Measurements from ENCODE around the gene LHX3. TPM values are rescaled to one million over a fixed set of nuclear protein-coding genes. Genes with fewer than 3 reads are reported as not detected.
A peak's percentile ranks its signal among the peaks of the same experiment; 100 is the strongest.

Gene LHX3
- total and polyA plus RNA-seq, 8 donors, result not detected

DNA sequence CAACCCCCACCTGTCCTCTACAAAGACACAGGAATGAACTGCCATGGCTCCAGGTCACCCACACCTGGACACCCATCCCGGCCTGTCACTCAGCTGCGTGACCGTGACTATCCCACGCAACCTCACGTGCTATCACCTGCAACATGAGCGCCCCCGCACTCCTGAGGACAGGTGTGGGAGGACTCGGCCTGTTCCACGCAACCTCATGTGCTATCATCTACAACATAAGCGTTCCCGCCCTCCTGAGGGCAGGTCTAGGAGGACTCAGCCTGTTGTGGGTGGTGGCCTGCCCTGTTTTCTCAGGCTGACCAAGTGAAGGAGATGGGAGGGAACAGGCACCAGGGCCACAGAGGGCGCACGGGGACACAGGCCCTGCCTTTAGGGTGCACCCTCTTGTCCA is 36.6 kb upstream of the LHX3 start:
- no peak for ATAC-seq
- peak in 1 of 6 donors; percentile 50 for DNase-seq
- no peak overlapping the region for H3K4me3 ChIP-seq
- no peaks in the 10 kb centered on the region for H3K27me3 ChIP-seq
- intact Hi-C loops (cut with DNase I), result no loop called here
- no peaks in the 10 kb centered on the region for H3K36me3 ChIP-seq
- H3K4me1 ChIP-seq, result peaks cover 27 to 52% (median 31%) of the 10 kb centered on the region in 3 donors
- H3K9me3 ChIP-seq, result no peaks in the 10 kb centered on the region
- TF ChIP-seq, protein P1, sequence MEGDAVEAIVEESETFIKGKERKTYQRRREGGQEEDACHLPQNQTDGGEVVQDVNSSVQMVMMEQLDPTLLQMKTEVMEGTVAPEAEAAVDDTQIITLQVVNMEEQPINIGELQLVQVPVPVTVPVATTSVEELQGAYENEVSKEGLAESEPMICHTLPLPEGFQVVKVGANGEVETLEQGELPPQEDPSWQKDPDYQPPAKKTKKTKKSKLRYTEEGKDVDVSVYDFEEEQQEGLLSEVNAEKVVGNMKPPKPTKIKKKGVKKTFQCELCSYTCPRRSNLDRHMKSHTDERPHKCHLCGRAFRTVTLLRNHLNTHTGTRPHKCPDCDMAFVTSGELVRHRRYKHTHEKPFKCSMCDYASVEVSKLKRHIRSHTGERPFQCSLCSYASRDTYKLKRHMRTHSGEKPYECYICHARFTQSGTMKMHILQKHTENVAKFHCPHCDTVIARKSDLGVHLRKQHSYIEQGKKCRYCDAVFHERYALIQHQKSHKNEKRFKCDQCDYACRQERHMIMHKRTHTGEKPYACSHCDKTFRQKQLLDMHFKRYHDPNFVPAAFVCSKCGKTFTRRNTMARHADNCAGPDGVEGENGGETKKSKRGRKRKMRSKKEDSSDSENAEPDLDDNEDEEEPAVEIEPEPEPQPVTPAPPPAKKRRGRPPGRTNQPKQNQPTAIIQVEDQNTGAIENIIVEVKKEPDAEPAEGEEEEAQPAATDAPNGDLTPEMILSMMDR (IDR thresholded peaks at IDR 0.05), result no peak
- FAIRE-seq, result no peak
- no peak overlapping the region for H3K27ac ChIP-seq
- 89% methylated on average over 13 of the region's 13 CpGs for WGBS, 2 donors

DNA sequence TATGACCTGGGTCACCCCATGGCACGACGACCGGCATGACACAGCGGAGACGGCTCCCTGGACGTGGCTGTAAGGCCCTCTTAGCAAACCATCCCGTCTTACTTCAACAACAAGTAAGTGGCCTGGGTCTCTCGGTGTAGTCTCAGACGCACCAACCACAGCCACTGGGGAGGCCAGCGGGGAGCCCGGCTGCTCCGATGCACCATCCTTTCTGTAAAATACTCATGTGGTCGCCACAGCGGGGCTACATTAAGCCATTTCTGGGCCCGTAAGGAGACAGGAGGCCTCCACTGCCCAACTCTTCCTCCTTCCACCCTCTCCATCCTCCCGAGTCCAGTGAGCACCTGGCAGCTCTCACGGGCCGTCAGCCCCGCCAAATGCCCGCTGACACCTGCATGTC is 36.0 kb upstream of the LHX3 start:
- TF ChIP-seq, protein P1 (IDR thresholded peaks at IDR 0.05), result no peak
- Histone ChIP-seq H3K27ac (no peak overlapping the region), H3K36me3 (no peaks in the 10 kb centered on the region), H3K27me3 (no peaks in the 10 kb centered on the region), H3K4me3 (no peak overlapping the region), H3K9me3 (no peaks in the 10 kb centered on the region), H3K4me1 (peaks cover 21 to 48% (median 27%) of the 10 kb centered on the region in 3 donors)
- ATAC-seq, result no peak
- no peak for FAIRE-seq
- DNase-seq, result peak in 1 of 6 donors; percentile 39
- intact Hi-C loops (cut with DNase I), result no loop called here
- 80 to 81% methylated on average over 20 of the region's 20 CpGs for WGBS, 2 donors

DNA sequence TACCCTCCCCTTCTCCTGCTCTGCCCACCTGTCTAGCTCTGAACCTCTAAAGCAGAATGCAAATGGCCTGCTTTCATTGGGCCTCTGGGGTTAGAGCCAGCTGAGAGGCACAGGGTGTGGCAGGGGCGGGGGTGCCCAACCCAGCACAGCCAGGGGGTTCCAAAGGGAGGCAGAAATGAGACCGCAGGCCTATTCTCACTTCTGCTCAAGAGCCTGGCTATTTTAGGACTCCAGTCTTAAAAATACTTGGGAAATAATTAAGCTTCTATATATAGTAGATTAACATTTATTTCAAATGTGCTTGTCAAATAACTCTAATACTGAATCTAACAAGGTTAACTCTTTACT is 35.0 kb upstream of the LHX3 start:
- FAIRE-seq, result no peak
- H3K36me3 ChIP-seq, result no peaks in the 10 kb centered on the region
- H3K9me3 ChIP-seq, result no peaks in the 10 kb centered on the region
- 78 to 88% methylated on average over 2 of the region's 2 CpGs for WGBS, 2 donors
- H3K27me3 ChIP-seq, result no peaks in the 10 kb centered on the region
- peaks cover 21 to 48% (median 27%) of the 10 kb centered on the region in 3 donors for H3K4me1 ChIP-seq
- TF ChIP-seq, protein P1 (IDR thresholded peaks at IDR 0.05), result no peak
- peak overlapping the region in 1 of 4 donors; percentile 23 for H3K27ac ChIP-seq
- intact Hi-C loops (cut with DNase I), result no loop called here
- peak in 1 of 4 donors; percentile 43 for ATAC-seq
- DNase-seq, result no peak
- H3K4me3 ChIP-seq, result no peak overlapping the region

DNA sequence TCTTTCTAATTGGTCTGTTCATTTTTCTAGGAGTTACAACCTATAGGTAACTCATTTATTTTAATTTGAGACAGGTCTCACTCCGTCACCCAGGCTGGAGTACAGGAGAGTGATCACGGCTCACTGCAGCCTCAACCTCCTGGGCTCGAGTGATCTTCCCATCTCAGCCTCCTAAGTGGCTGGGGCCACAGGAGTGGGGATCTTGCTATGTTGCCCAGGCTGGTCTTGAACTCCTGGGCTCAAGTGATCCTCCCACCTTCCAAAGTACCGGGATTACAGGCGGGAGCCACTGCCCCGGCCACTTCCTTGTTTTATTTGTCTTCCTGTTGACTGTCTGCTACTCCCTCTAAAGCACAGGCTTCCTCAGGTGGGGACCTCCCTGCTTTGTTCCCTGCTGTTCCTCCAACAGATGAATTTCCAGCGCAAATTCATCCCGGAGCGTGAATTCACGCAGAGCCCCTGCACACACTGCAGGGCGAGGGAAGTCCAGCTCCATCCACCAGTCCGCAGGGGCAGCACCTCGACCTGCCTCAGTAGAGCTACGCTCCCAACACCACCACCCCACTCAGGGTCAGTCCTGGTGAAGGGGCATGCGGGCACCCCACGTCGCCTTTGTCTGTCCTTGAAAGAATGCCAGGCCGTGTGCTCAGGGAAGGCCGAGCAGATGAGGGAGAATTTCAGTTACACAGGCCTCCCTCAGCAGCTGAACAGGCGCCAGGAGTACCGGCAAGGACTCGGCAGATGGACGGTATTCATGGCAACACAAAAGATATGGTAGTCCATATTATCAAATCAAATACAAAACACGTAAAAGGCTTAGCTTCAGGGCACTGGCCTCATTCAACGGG is 34.4 kb upstream of the LHX3 start:
- Histone ChIP-seq H3K4me3 (no peak overlapping the region), H3K27ac (peak overlapping the region in 2 of 4 donors; percentile 0 to 23), H3K4me1 (peaks cover 21 to 44% (median 22%) of the 10 kb centered on the region in 3 donors), H3K36me3 (no peaks in the 10 kb centered on the region), H3K27me3 (no peaks in the 10 kb centered on the region), H3K9me3 (no peaks in the 10 kb centered on the region)
- FAIRE-seq (no peak), ATAC-seq (peak; percentile 32 to 62 (median 56)), DNase-seq (peak in 1 of 6 donors; percentile 53)
- TF ChIP-seq, protein P1 (IDR thresholded peaks at IDR 0.05), result no peak
- WGBS, 2 donors, result 50 to 55% methylated on average over 25 of the region's 25 CpGs
- intact Hi-C loops (cut with DNase I), result no loop called here

DNA sequence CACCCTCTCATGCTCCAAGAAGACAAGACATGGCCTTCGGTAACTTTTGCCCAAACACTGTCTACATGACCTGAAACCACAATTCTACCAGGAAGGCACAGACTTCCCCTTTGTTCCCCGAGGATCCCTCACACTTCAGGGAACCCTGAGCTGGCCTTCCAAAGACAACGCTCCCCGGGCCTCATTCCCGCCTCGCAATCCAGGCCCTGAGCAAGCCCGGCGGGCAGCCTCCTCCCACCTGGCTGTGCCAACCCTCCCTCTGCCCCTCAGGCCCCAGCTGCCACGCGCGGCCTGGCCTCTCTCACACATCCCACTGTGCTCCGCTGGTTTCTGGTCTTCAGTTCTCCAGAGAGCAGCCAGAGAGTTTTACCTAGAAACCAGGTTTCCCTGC is 33.4 kb upstream of the LHX3 start:
- WGBS, 2 donors, result 83 to 86% methylated on average over 12 of the region's 12 CpGs
- TF ChIP-seq, protein P1 (IDR thresholded peaks at IDR 0.05), result no peak
- Histone ChIP-seq H3K4me1 (peaks cover 15 to 34% (median 21%) of the 10 kb centered on the region in 3 donors), H3K27ac (no peak overlapping the region), H3K27me3 (no peaks in the 10 kb centered on the region), H3K4me3 (no peak overlapping the region), H3K9me3 (no peaks in the 10 kb centered on the region), H3K36me3 (no peaks in the 10 kb centered on the region)
- ATAC-seq (peak in 1 of 4 donors; percentile 28), DNase-seq (peak in 1 of 6 donors; percentile 56), FAIRE-seq (no peak)
- intact Hi-C loops (cut with DNase I), result no loop called here
